ENCODE measurements around the gene PRKACG.
"Not testable (repeated sequence)": the region's sequence is repeated elsewhere in the genome, so short reads cannot be mapped to it uniquely, and the experiment has no call there.

Gene PRKACG

DNA sequence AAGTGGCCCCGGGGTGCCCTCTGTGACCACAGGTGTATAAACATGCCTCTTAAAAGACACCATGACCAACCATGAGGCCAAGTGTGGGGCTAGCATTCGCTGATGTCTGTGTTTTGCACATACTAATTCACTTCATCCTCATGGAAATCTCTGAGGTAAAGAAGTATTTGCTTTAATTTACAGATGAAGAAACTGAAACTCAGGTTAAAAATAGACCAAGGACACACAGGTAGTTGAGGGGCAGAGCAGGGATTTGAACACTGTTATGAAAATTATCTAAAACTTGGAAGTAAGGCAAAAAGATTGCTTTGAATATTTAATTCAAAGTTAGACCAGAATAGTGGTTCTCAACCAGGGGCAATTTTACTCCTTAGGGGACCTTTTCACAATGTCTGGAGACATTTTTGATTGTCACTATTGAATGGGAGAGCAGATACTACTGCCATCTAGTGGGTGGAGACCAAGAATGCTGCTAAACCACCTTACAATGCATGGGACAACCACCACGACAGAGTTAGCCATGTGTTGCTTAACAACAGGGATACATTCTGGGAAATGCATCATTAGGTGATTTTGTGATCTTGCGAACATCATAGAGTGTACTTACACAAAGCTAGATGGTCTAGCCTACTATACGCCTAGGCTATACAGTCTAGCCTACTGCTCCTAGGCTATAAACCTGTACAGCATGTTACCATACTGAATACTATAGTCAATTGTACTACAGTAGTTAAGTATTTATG lies 13.6 kb upstream of the PRKACG start:
- no peak for DNase-seq (ENCODE audit: low read depth, low spot score)

DNA sequence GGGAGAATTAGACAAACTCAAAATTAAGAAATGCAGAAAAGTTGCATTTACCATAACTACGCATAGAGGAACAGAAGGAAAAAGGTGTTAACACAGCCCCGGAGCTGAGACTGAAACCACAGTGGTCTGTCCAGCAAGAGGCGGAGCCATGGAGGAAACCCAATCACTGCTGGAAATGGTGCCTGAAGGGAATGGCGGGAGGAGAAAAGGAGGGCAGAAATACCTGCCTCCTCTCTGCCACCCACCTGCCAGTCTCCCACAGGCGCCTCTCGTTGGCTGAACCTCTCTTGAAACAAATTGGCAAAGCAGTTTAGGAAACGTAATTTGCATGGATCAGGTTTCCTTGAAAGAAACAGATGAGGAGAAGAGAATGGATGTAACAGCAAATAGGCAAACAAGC lies 9.7 kb upstream of the PRKACG start:
- no peak for DNase-seq (ENCODE audit: low read depth, low spot score)

DNA sequence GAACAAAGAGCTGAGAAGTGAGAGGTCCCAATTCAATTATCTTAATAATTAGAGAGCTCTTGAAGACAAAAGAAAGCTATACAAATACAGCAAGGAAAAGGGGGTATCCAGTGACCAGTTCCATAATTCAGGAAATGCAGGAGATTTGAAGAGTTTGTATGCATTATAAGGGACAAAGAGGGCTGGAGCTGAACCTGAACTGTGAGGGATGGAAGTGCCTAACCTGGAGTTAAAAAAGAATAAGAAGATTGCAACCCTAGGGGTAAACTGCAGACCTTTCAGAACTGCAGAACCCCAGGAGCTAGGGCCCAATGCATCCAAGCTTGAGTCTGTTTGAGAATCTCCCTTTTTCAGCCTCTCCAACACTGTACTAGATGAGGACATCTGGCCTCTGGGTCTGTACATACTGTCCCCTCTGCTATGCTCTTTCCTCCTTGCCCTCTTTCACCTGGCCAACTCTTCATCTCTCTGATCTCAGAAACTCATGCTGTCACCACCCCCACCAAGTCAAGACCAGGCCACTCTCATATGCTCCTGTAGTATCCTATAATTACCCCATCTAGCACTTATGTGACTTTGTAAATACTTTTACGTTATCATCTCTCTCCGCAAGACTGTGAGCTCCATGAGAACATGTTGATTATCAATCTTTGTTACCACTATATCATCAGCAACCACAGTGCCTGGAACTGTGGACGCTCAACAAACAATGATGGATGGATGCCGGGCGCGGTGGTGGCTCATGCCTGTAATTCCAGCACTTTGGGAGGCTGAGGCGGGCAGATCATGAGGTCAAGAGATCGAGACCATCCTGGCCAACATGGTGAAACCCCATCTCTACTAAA lies 6.6 kb upstream of the PRKACG start:
- DNase-seq (ENCODE audit: low read depth, low spot score) = no peak

DNA sequence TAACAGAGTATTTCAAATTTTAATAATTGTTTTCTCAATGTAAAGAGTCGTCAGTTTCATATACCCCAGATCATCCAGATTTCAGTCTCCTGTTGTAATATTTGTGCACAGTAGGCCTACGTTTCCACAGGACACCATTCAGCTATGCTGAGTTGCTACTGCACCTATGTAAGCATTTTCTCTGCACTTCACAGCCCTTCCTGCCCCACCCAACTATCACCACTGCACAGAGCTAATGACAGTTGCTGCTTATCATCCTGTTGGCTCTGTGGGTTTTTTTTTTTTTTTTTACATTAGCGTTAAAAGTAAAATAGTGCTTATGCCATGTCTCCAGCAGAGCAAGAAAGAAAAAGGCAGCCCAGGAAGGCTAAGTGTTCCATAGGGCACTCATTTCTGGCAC lies 5.9 kb upstream of the PRKACG start:
- DNase-seq (ENCODE audit: low read depth, low spot score) = no peak

DNA sequence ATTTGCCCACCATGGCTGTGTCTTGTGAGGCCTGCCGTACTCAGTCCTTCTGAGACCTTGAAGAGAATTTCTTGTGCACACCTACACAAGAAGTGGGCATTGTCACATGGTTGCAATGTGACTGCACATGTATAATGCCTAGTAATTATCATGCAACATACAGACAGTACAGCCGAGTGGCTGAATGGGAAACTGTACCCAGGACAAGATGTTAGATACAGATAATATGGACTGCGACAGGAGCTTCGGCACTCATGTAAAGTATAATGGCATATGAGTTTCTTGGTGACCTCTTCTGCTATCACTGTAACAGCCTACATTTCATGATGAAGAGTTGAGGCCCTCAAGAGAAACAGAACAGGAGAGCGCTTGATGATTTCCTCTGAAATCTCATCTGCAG lies 4.8 kb upstream of the PRKACG start:
- DNase-seq (ENCODE audit: low read depth, low spot score) = no peak

DNA sequence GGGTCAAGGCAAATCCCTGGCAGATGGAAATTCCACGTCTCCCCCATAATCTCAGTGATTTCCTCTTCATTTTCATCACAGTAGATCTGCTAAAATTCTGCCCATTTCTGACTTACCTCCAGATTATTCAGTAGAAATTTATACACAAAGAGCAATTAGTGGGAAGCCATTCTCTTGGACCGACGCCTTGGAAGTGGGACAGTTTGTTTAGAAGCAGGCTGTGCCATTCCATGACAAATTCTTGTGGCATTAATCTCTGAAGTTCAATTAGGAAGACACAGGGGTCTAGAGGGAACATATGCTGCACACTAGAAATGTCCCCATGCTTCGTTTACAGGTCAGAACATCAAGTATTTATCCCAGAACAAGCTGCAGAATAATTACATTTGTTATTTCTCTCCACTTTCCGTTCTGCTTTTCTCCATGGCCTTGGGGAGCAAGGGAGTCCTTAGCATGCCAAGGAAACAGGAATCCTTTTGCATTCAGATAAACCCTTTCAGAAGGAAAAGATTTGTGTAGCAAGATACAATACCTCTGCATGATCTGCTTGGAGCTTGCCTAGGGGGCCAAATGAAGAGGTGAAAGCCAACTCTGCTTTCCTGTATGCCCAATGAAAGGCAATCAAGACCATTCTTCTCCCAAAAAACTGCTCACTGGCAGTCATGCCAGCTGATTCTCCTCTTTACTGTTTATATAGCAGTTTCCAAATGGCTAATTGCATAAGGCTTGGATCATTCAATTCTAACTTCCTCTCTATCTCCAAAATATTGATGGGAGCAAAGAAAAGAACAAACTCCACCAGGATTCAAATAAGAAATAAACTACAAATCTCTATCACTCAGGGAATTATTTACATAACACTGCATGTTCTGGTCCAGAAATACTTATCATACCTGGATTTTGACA lies 2.5 kb upstream of the PRKACG start:
- no peak for DNase-seq (ENCODE audit: low read depth, low spot score)

DNA sequence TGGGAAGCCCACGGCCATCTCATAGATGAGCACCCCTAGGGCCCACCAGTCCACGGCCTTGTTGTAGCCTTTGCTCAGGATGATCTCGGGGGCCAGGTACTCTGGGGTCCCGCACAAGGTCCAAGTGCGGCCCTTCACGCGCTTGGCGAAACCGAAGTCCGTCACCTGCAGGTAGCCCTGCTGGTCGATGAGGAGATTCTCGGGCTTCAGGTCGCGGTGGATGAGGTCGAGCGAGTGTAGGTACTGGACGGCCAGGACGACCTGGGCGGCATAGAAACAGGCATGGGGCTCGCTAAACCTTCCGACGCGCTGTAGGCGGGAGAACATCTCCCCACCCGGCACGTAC lies 558 bp downstream of the PRKACG start:
- DNase-seq (ENCODE audit: low read depth, low spot score) = no peak

DNA sequence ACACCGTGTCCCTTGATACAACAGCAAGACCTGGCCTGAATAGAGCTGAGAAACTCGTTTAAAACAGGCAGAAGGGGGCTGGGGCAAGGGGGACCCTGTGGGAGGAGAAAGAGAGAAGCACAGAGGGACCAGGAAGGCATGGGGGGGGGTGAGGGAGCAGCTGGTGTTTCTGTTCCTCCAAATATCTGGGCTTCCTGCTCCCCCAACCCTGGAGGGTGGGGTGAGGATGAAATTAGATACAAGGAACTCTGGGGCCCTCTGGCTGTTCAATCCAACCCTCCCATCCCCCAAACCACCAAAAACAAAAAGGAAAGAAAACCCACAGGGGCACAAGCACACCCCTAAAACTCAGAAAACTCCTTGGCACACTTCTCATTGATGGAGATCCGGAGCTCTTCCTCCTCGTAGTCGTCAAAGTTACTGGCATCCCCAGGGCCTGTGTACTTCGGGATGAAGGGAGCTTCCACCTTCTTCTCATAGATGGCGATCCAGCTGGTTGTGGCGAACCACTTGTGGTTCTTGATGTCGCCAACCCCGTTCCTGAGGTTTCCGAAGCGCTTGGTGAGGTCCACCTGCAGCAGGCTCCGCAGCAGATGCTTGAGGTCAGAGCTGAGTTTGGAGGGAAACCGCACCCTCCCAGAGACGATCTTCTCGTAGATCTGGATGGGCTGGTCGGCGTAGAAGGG lies 1.1 kb downstream of the PRKACG start:
- no peak for DNase-seq (ENCODE audit: low read depth, low spot score)

DNA sequence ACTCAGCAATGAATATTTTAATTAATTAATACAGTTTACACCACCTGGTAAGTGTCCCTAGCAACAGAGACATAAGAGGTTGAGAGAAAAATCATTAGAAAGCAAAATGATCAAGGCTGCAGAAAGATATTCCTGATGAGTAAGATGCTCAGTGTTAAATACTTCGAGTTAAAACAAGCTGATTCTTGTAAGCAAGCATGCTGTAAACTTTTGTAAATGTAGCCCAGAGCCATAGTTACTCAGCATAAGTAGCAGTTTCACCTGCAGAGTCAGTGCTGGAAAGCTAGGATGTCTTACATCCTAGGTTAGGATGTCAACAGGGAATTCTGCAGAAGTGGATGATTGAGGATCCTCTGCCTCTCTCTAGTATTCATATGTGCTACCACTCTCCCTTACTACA lies 4.2 kb downstream of the PRKACG start:
- DNase-seq (ENCODE audit: low read depth, low spot score) = no peak

DNA sequence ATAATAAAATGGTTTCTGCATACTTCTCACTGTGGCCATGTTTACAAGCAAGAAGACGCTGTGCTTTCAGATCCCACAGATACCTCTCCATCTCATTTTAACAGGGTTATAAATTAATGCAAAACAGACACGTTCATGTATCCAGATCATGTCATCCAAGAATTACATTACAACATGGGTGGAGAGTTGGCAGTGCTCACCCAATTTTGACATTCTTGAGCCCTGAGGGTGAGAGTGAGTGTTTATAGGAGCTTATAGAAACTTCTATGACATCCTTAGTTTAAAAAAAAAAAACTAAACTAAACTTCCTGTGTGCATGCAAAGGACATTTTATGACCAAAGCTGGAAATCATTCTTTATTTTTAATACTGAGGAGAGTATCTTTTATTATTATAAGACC lies 9.1 kb downstream of the PRKACG start:
- DNase-seq (ENCODE audit: low read depth, low spot score) = no peak

DNA sequence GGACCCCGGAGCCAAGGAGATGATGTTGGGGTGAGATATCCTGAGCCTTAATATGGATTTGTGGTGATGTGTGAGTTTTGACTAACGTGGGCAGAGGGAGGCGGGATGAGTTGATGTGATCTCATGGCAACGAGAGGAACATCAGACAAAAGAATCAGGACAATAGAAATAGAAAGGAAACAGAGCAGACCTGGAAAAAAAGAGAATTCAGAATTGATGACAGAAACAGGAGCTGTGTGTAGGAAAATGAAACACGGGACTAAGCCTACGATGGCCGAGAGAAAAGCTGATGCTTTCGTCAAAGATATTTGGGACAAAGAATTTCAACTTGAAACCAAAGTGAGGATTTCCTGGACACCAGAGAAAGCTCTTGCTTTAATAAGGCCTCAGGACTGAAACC lies 10.9 kb downstream of the PRKACG start:
- DNase-seq (ENCODE audit: low read depth, low spot score) = no peak

DNA sequence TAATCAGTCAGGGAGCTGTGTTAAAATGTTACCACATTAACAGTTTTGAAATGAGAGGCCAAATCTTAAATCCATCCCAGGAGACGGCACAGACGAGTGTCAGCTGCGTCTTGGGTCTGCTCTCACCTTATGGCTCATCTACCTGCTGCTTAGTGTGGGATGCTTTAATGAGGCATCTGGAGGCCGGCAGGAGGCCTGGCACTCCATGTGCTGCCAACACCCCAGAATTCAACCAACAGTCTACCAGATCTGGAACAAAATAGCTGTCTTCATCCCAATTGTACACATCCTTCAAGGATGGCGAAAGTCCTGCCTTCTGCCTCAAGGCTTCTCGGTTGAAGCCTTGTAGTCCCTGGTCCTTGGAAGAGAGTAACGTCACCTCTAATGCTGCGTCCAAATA lies 12.0 kb downstream of the PRKACG start:
- no peak for DNase-seq (ENCODE audit: low read depth, low spot score)

DNA sequence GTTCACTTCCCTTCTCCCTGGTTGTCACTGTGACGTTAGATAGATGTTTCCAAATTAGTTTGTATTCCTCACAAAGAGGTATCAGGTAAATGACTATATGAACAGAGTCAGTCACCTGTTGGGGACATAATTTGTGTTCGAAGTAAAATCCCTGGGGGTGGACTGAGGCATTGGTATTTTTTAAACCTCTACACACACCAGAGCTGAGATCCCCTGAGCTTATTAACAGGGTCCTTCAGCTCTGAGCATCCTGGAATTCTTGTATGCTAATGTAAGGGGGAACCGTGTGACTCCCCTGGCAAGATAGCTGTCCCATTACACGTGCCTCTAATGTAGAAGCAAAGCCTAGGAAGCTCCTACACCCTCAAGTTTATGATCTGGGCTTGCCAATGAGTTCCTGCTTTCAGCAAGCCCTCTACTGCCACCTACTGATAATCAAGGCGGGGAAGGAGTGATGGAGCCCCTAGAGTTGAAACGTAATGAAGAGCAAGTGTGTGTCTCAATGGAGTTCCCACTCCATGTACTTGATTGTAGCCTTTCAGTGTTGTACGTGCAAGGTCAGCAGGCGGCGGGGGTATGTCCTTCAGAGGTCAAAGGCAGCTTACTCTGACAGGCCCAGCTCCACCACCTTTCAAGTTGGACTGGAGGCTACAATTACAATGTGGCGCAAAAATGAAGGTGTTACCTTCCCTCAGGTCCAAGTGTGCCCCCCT lies 14.4 kb downstream of the PRKACG start:
- DNase-seq (ENCODE audit: low read depth, low spot score) = peak; percentile 29

DNA sequence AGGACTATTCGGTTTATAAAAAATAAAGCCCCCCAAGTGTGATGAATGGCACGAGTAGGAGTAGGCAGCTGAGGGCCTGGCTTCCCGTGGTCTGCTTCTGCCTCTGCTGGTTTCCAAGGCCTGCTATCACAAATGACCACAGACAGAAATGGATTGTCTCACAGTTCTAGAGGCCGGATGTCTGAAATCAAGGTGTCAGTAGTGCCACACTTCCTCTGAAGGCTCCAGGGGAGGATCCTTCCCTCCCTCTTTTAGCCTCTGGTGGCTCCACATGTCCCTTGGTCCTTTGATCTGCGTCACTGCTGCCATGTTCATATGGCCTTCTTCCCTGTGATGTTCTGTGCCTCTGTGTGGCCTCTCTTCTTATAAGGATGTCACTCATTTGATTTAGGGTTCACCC lies 15.1 kb downstream of the PRKACG start:
- DNase-seq (ENCODE audit: low read depth, low spot score) = no peak

DNA sequence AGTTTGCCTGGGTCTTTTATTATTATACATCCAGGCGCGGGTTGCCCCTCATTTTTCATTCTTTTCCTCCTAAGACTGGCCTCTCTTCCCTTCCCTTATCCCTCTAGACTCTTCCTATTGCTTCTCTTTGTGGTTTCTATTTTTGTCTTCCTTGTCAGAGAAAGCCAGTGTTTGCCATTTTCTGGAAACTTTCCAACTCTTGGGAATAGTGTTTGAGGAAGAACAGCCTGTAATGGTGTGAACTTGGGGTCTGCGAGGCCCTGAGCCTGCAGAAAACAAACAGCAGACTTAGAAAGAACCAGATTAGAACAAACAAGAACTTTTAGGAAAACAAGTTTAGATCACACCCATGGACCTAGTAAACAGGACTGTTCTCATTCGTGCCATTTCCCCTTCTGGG lies 15.5 kb downstream of the PRKACG start:
- DNase-seq (ENCODE audit: low read depth, low spot score) = no peak

DNA sequence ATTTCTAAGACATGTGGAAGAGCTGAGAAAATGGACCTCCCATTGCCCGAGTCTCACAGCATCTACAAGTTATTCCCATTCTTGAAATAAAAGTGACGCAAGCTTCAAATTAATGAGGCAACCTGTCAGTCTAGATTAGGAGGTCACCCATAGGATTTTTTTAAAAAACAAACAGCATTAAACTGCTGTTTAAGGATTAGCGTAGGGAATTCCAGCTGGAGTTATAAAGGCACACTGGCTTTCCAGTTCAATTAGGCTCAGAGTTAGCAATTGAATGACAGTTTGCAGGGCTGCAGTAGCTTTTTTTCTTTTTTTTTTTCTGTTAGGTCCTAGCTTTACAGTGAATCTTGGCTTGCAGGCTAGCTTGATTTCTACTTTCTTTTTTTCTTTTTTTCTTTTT lies 16.2 kb downstream of the PRKACG start:
- DNase-seq (ENCODE audit: low read depth, low spot score) = no peak

DNA sequence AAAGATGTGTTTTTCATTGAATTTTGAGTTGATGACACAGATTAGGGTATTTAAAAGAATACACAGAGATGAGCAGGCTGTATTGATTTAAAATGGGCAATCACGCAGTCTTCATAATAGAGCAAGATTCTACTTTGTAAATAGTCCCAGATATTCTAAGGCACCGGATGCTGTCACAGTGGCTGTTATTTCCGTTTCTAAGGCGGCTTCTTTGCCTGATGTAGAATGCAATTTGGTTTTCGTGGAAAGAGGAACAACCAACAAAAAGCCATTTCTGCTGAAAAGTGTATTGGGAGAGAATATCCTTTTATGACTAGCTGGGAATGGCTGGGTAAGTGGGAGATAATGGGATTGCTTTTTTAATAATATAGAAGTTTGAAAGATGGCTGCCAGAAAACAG lies 17.5 kb downstream of the PRKACG start:
- no peak for DNase-seq (ENCODE audit: low read depth, low spot score)

DNA sequence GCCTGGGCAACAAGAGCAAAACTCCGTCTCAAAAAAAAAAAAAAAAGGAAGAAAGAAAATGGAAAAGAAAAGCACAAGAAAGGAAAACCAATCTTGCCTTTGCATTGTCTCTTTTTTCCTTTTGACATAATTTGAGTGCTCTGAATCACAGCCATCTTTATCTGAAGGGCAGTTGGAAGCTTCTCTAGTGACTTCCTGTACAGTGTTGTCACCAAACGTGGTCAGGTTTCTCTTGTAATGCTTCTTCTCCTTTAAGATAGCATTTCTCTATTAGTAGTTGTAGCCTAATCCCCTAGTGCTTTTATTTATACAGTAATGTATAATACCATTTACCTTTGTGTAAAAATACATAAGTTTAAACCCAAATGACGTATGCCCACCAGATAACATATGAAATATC lies 18.1 kb downstream of the PRKACG start:
- no peak for DNase-seq (ENCODE audit: low read depth, low spot score)

DNA sequence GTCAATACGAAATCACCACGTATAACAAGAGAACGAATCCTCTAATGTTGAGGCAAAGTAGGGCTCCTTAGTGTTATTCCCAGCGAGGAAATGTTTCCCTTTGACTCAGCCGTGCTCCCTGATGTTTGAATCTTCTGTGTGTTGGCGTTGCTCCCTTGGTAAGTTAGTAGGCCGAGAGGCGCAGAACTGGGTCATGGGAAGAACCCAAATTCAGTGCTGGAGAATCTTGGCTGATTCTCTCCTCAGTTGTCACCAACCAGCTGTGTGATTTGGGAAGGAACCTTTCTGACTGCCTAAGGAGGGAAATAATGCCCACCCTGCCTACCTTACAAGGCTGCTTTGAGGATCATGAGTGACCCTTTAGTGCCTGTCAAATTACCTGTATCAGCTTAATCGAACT lies 22.5 kb downstream of the PRKACG start:
- no peak for DNase-seq (ENCODE audit: low read depth, low spot score)

DNA sequence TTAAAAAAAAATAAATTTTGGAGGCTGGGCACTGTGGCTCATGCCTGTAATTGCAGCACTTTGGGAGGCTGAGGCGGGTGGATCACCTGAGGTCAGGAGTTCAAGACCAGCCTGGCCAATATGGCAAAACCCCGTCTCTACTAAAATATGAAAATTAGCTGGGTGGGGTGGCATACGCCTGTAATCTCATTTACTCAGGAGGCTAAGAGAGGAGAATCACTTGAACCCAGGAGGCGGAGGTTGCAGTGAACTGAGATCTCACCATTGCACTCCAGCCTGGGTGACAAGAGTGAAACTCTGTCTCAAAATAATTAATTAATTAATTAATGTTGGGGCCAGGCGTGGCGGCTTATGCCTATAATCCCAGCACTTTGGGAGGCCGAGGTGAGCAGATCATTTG lies 27.0 kb downstream of the PRKACG start:
- not testable (repeated sequence) for DNase-seq (ENCODE audit: low read depth, low spot score)

Data from smooth muscle cell of the brain vasculature (primary cell).